ENCODE results near the gene COMMD1.
"Not testable (repeated sequence)": the region's sequence is repeated elsewhere in the genome, so short reads cannot be mapped to it uniquely, and the experiment has no call there.

COMMD1 gene

GRCh38 chr2:61905372-61906185 lies at the start of gene COMMD1:
Gene COMMD1, plus strand, starts transcription at chr2:61905674. Its CDS starts 5 bp downstream, at chr2:61905679.
- in situ Hi-C loops (cut with HindIII; ENCODE audit: low pct_ligation_motif_present, low pct_unique_long_range_greater_than_20kb, low sequenced_read_pairs) = no loop called here
- peak; percentile 81 for DNase-seq

DNA sequence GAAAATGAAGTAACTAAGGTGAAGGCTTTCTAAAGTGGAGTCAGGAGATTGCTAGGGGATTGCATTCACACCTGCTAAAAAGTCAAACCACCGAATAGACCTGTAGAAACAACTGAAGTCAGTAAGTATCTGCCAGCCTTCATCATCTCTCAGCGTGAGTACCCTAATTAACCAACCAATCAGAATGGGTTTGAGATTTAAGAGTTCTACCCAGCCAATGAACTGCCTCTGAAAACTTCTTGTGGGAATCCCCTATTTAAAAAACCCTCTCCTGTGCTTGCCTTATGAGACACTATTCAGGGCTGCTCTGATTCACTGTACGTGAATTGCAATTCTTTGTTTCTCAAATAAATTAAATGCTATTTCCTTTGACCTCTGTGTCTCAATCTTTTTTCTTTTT lies 48.2 kb upstream of the COMMD1 start:
- no peak for DNase-seq
- in situ Hi-C loops (cut with HindIII; ENCODE audit: low pct_ligation_motif_present, low pct_unique_long_range_greater_than_20kb, low sequenced_read_pairs) = no loop called here

GRCh38 chr2:61862085-61862484 lies 43.4 kb upstream of the COMMD1 start:
- in situ Hi-C loops (cut with HindIII; ENCODE audit: low pct_ligation_motif_present, low pct_unique_long_range_greater_than_20kb, low sequenced_read_pairs) = no loop called here
- DNase-seq = no peak

- in situ Hi-C loops (cut with HindIII; ENCODE audit: low pct_ligation_motif_present, low pct_unique_long_range_greater_than_20kb, low sequenced_read_pairs); DNase-seq: not testable (repeated sequence)
These were observed 38.9 kb upstream of the COMMD1 start for GRCh38 chr2:61866482-61867089.

- in situ Hi-C loops (cut with HindIII; ENCODE audit: low pct_ligation_motif_present, low pct_unique_long_range_greater_than_20kb, low sequenced_read_pairs) = no loop called here
- DNase-seq = no peak
These were observed 29.1 kb upstream of the COMMD1 start for GRCh38 chr2:61876400-61876799.

- no peak for DNase-seq
- in situ Hi-C loops (cut with HindIII; ENCODE audit: low pct_ligation_motif_present, low pct_unique_long_range_greater_than_20kb, low sequenced_read_pairs) = no loop called here
These were observed 27.8 kb upstream of the COMMD1 start for GRCh38 chr2:61877571-61878245.

GRCh38 chr2:61878761-61879160 lies 26.7 kb upstream of the COMMD1 start:
- in situ Hi-C loops (cut with HindIII; ENCODE audit: low pct_ligation_motif_present, low pct_unique_long_range_greater_than_20kb, low sequenced_read_pairs) = no loop called here

GRCh38 chr2:61879351-61879750 lies 26.1 kb upstream of the COMMD1 start:
- in situ Hi-C loops (cut with HindIII; ENCODE audit: low pct_ligation_motif_present, low pct_unique_long_range_greater_than_20kb, low sequenced_read_pairs); DNase-seq: not testable (repeated sequence)

More at GRCh38 chr2:61878761-61879160, 26.7 kb upstream of the COMMD1 start:
- no peak for DNase-seq

- no peak for DNase-seq
- in situ Hi-C loops (cut with HindIII; ENCODE audit: low pct_ligation_motif_present, low pct_unique_long_range_greater_than_20kb, low sequenced_read_pairs) = no loop called here
These were observed 22.6 kb upstream of the COMMD1 start for GRCh38 chr2:61882850-61883249.

- in situ Hi-C loops (cut with HindIII; ENCODE audit: low pct_ligation_motif_present, low pct_unique_long_range_greater_than_20kb, low sequenced_read_pairs) = no loop called here
- DNase-seq = no peak
These were observed 19.4 kb upstream of the COMMD1 start for GRCh38 chr2:61885896-61886603.

- DNase-seq = peak; percentile 49
These were observed 17.7 kb upstream of the COMMD1 start for GRCh38 chr2:61887717-61888266.

DNA sequence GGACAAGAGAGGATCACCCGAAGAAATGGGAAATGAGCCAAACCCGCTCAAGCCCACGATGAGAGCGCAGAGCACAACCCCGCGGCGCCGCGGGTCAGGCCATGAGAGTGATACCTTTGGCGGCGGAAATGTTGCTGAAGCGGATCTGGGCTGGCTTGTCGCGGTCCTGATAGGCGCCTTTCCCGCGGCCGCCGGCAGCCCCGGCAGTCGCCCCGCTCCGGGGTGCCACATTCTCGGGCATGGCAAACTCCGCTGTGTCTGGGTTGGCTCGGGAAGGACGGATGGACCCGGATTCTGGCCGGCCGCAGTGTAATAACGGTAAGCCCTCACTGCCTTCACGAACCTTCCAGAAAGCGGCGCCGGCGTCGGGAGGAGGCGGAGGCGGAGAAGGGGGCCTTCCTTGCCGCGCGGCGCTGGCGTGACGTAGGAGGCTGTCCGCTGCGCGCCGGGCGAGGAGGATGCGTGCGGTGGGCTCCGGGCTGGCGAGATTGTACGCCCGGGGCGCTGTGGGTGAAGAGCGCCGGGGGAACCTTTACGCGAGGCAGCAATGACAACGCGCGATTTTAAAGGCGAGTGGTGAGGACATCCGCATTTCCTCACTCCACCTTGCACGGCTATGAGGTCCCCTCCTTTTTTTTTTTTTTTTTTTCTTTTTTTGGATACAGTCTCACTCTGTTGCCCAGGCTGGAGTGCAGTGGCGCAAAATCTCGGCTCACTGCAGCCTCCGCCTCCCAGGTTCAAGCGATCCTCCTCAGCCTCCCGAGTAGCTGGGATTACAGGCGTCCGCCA lies 17.0 kb upstream of the COMMD1 start, which contains the start of gene CCT4:
TSS of gene CCT4 (minus strand) at position 390 of the 789 bp plus-strand sequence. CDS start at position 241, 149 bp downstream.
- DNase-seq = peak; percentile 84
- in situ Hi-C loops (cut with HindIII; ENCODE audit: low pct_ligation_motif_present, low pct_unique_long_range_greater_than_20kb, low sequenced_read_pairs) = no loop called here

More at GRCh38 chr2:61887717-61888266, 17.7 kb upstream of the COMMD1 start:
- in situ Hi-C loops (cut with HindIII; ENCODE audit: low pct_ligation_motif_present, low pct_unique_long_range_greater_than_20kb, low sequenced_read_pairs) = no loop called here

- peak; percentile 49 for DNase-seq
- in situ Hi-C loops (cut with HindIII; ENCODE audit: low pct_ligation_motif_present, low pct_unique_long_range_greater_than_20kb, low sequenced_read_pairs) = no loop called here
These were observed 6.7 kb upstream of the COMMD1 start for GRCh38 chr2:61898810-61899209.

GRCh38 chr2:61900281-61900680 lies 5.2 kb upstream of the COMMD1 start:
- no peak for DNase-seq
- in situ Hi-C loops (cut with HindIII; ENCODE audit: low pct_ligation_motif_present, low pct_unique_long_range_greater_than_20kb, low sequenced_read_pairs) = no loop called here

GRCh38 chr2:61906186-61906470 lies 654 bp downstream of the COMMD1 start:
- no peak for DNase-seq
- in situ Hi-C loops (cut with HindIII; ENCODE audit: low pct_ligation_motif_present, low pct_unique_long_range_greater_than_20kb, low sequenced_read_pairs) = no loop called here

DNA sequence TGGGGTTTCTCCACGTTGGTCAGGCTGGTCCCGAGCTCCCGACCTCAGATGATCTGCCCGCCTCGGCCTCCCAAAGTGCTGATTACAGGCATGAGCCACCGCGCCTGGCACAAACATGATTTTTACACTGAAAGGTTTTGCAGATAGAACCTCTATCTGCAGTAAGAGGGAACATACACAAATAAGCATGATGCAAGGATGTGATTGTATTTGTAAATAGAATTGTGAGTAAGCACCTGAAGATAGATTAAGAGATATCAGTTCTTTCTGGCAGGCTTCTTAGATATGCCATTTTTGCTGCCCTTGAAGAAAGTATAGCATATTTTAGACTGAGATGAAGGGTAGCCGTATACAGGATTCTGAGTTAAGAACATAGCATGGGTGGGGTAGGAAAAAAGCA lies 3.6 kb downstream of the COMMD1 start:
- in situ Hi-C loops (cut with HindIII; ENCODE audit: low pct_ligation_motif_present, low pct_unique_long_range_greater_than_20kb, low sequenced_read_pairs) = no loop called here
- no peak for DNase-seq

- in situ Hi-C loops (cut with HindIII; ENCODE audit: low pct_ligation_motif_present, low pct_unique_long_range_greater_than_20kb, low sequenced_read_pairs) = no loop called here
- peak; percentile 42 for DNase-seq
These were observed 5.1 kb downstream of the COMMD1 start for GRCh38 chr2:61910603-61911002.

DNA sequence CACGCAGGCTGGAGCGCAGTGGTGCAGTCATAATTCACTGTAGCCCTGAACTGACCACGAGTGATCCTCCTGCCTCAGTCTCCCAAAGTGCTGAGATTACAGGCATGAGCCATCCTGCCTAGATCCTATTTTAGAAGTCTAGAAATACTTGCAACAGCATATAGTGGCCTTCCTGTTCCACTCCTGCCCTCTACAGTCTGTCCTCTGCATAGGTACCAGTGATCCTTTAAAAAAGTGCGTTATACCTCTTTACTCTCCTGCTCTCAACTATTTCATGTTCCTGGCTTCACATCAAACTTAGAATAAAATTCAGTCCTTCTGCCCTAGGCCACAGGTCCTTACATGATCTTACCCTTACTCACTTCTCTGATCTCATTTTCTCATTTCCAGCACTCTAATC lies 6.0 kb downstream of the COMMD1 start:
- in situ Hi-C loops (cut with HindIII; ENCODE audit: low pct_ligation_motif_present, low pct_unique_long_range_greater_than_20kb, low sequenced_read_pairs) = no loop called here

More for the DNA sequence above, 6.0 kb downstream of the COMMD1 start:
- DNase-seq = peak; percentile 33

Measured in ACHN (cell line).